Measurements from ENCODE around the gene EFCAB6. TPM values are rescaled to one million over a fixed set of nuclear protein-coding genes. Genes with fewer than 3 reads are reported as not detected.

Gene EFCAB6
- total and polyA plus RNA-seq, 2 of the 13 experiments (the other 11 are each of a cell fraction or from before 2014, with no cell fraction given) = not detected

DNA sequence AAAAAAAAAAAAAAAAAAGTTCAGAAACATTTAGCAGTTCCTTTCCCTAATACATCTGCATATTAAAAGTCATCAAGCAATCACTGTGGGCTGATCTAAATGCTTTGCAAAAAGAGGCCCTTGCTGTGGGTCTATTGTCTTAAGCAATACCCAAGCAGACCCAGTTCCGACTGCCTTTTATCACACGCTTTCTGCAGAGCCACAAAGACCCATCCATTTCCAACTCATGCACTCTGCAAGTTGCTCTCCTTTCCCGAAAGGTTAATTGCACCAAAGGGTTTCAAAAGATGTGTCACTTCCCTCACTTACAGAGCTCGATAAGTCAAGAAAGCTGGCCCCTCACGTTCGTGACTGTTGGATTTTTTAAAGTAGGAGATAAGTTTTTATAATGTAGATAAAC, 261.4 kb downstream of the EFCAB6 start (continued):
- TF ChIP-seq ZNF691 (CRISPR knock-in tag; IDR thresholded peaks at IDR 0.05; ENCODE audit: borderline replicate concordance, low read depth) = no peak
- TF ChIP-seq HES4 (CRISPR knock-in tag; IDR thresholded peaks at IDR 0.05; ENCODE audit: borderline replicate concordance) = no peak
- TF ChIP-seq GMEB2 (CRISPR knock-in tag; IDR thresholded peaks at IDR 0.05; ENCODE audit: low read depth) = no peak
- TF ChIP-seq ZNF572 (CRISPR knock-in tag; IDR thresholded peaks at IDR 0.05) = no peak
- TF ChIP-seq GLI4 (CRISPR knock-in tag; IDR thresholded peaks at IDR 0.05; ENCODE audit: borderline replicate concordance) = no peak
- TF ChIP-seq IRF1 (CRISPR knock-in tag; IDR thresholded peaks at IDR 0.05; ENCODE audit: low read depth) = no peak
- no peak for TF ChIP-seq XBP1 (CRISPR knock-in tag; IDR thresholded peaks at IDR 0.05)

GRCh38 chr22:43550024-43550620, 262.0 kb downstream of the EFCAB6 start:
- Histone ChIP-seq H3K4me1 (ENCODE audit: insufficient read depth, low read length) (no peaks in the 10 kb centered on the region), H3K4me2 (ENCODE audit: low read depth, low read length) (no peak overlapping the region), H3K9me3 (ENCODE audit: low read length) (no peaks in the 10 kb centered on the region), H3K36me3 (replicated peaks in 1 of 2; ENCODE audit: control insufficient read depth in 1 of 2, insufficient read depth in 2 of 2, low read length in 2 of 2) (no peaks in the 10 kb centered on the region), H2AFZ (ENCODE audit: low read length) (no peak overlapping the region), H3K27ac (ENCODE audit: extremely low read length, insufficient read depth, low read length) (no peak overlapping the region), H3K4me3 (replicated peaks in 1 of 3; ENCODE audit: insufficient read depth in 1 of 3, low read depth in 2 of 3, low read length in 3 of 3) (no peak overlapping the region), H3K27me3 (ENCODE audit: control insufficient read depth in 1 of 2, insufficient read depth in 2 of 2, low read length in 2 of 2) (no peaks in the 10 kb centered on the region; a peak in 1 of 5 replicates), H3K79me2 (ENCODE audit: insufficient read depth, low read length) (no peaks in the 10 kb centered on the region), H3K9ac (ENCODE audit: insufficient read depth, low read depth, low read length) (no peak overlapping the region), H4K20me1 (ENCODE audit: insufficient read depth, low read length) (no peaks in the 10 kb centered on the region)
- intact Hi-C loops (cut with micrococcal nuclease; ENCODE audit: unreplicated experiment) = no loop called here
- ATAC-seq (no peak), DNase-seq (ENCODE audit: low spot score) (no peak), FAIRE-seq (no peak)
- POLR2A ChIA-PET = no interaction called here
- in situ Hi-C loops (cut with HindIII; ENCODE audit: extremely low pct_ligation_motif_present, low pct_unique_long_range_greater_than_20kb) = no loop called here
- CTCF ChIA-PET (ENCODE audit: low intra/inter-chr PET ratio, low total read pairs) = no interaction called here
- no TSS peak for BruUV-seq (replicated peaks)
- TF ChIP-seq ZNF550 (CRISPR knock-in tag; IDR thresholded peaks at IDR 0.05; ENCODE audit: borderline replicate concordance) = no peak
- TF ChIP-seq ZNF768 (CRISPR knock-in tag; IDR thresholded peaks at IDR 0.05) = peak; percentile 74
- 13% methylated on average over 7 of the region's 14 CpGs for WGBS (ENCODE audit: low lambda C conversion rate)

Measured in HepG2 (cell line).